ENCODE measurements around the gene TP73.

Gene TP73

DNA sequence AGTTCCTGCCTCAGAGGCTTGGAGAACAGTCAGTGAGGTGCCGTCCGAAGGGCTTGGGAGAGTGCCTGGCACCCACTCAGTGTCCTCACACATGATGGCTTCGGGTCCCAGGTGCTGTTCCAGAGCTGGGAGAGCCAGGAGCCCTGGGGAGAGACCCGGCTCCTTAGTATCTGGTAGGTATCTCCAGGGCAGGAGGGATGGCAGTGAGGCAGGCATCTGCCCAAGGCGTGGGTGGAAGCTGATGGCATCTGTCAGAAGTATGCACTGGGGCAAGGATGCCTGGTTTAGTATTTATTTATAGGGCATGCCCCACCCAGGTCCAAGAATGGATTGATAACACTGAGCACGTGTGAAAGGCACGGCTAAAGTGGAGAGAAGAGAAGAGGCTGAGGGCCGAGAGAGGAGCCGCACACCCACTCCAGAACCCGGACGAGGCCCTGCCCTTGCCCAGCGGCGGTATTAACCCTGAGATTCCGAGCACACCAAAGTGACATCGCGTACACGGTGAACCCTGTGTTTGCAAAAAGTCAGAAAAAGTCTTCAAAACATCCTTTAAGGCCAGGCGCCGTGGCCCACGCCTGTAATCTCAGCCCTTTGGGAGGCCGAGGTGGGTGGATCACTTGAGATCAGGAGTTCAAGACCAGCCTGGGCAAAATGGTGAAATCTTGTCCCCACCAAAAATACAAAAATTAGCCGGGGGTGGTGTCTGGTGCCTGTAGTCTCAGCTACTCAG is 2.4 kb downstream of the TP73 start:
- H3K4me3 ChIP-seq (ENCODE audit: low read length) = no peak overlapping the region
- TF ChIP-seq CTCF (conservative IDR thresholded peaks at IDR 0.05; ENCODE audit: low read depth, low read length) = no peak
- DNase-seq (ENCODE audit: low read depth) = no peak

- no peak for DNase-seq (ENCODE audit: low read depth)
- no peak overlapping the region for H3K4me3 ChIP-seq (ENCODE audit: low read length)
- no peak for TF ChIP-seq CTCF (conservative IDR thresholded peaks at IDR 0.05; ENCODE audit: low read depth, low read length)
Observed at GRCh38 chr1:3656450-3657095, 4.3 kb downstream of the TP73 start.

DNA sequence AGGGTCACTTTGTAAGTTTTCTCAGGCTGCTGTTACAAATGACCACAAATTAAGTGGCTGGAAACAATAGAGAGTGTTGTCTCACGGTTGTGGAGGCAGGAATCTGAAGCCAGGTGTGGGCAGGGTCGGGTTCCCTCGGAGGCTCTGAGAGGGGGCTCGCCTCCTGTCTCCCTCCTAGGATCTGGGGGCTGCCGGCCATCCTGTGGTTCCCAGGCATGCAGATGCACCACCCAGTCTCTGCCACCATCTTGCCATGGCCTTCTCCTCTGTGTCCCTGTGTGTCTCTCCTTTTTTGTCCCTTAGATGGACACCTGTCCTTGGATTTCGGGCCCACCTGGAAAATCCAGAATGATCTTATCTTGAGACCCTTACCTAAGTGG is 4.8 kb downstream of the TP73 start:
- no peak overlapping the region for H3K4me3 ChIP-seq (ENCODE audit: low read length)
- TF ChIP-seq CTCF (conservative IDR thresholded peaks at IDR 0.05; ENCODE audit: low read depth, low read length) = no peak
- DNase-seq (ENCODE audit: low read depth) = no peak

DNA sequence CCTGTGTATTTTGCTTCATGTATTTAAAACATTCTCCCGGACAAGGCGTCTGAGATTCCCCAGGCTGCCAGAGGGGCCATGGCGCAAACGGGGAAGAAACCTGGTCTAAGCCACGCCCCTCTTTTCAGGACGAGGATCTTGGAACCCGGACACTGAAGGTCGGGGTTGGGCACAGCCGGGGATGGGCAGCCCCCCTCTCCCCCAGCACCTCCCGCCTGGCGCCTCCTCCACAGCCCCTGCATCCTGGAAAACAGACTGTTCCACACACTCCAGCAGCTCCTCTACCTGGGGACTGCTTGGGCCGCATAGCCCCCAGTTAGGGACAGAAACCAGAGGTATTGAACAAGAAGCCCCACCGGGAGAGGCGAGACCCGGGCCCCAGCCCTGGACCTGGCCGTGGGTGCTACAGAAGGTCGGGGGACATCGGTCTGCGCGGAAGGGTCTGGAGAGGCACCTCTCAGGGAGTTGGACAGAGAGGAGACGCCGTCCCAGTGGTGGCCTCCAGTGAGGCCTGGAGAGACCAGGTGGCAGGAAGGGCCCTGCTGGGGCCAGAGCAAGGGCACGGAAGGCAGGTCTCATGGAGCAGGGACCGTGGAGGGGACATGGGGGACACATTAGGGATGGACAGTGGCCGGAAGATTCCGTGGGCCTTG is 5.4 kb downstream of the TP73 start:
- DNase-seq (ENCODE audit: low read depth) = no peak

DNA sequence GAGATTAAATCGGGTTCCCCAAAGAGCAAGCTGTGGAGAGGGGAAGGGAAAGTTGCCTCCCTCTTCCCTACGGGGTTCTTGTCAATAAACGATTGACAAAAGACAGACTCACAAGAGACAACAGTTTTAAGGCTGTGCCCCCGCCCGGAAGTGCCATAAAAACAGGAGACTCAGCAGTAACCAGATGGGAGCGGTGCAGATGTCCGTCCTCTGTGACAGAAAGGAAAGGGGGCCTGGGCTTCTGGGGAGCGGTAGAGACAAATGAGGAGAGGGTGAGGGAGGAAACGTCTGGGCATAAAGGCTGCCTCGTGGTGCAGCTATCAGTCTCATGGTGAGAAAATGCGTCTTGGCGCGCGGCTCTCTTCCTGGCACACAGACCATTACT is 5.9 kb downstream of the TP73 start:
- H3K4me3 ChIP-seq (ENCODE audit: low read length) = no peak overlapping the region
- no peak for TF ChIP-seq CTCF (conservative IDR thresholded peaks at IDR 0.05; ENCODE audit: low read depth, low read length)
- no peak for DNase-seq (ENCODE audit: low read depth)

More for the DNA sequence above, 5.4 kb downstream of the TP73 start:
- H3K4me3 ChIP-seq (ENCODE audit: low read length) = no peak overlapping the region
- no peak for TF ChIP-seq CTCF (conservative IDR thresholded peaks at IDR 0.05; ENCODE audit: low read depth, low read length)

- H3K4me3 ChIP-seq (ENCODE audit: low read length) = no peak overlapping the region
- DNase-seq (ENCODE audit: low read depth) = no peak
- no peak for TF ChIP-seq CTCF (conservative IDR thresholded peaks at IDR 0.05; ENCODE audit: low read depth, low read length)
Observed at GRCh38 chr1:3659093-3659492, 6.8 kb downstream of the TP73 start.

Data from retinal pigment epithelial cell (primary cell).